Keratinocyte (primary cell): ENCODE measurements around the gene SNRPA1. TPM values are rescaled to one million over a fixed set of nuclear protein-coding genes. Genes with fewer than 3 reads are reported as not detected.

Experiments used
- DNase-seq: peaks from one replicate; pipeline ENCODE4 v3.0.0-alpha.2; 2011; ENCODE audit warnings: low read depth, missing footprints, low spot score
- FAIRE-seq: peaks from 2 replicates; lab custom pipeline; 2011; peaks lifted over from hg19 to GRCh38; lab: Jason Lieb, UNC
- H2AFZ ChIP-seq: 2 replicates; pipeline ENCODE4 v1.6.0; 2012; ENCODE audit warnings: low read length, control low read depth, inconsistent platforms; ENCODE audit not compliant: control insufficient read depth
- H3K27ac ChIP-seq: 2 replicates; pipeline ENCODE4 v1.5.1; 2011; ENCODE audit warnings: low read length; ENCODE audit not compliant: control insufficient read depth, insufficient read depth
- H3K27me3 ChIP-seq: 3 replicates; pipeline ENCODE4 v1.6.0; 2011; ENCODE audit warnings: low read length; ENCODE audit not compliant: control insufficient read depth, insufficient read depth; ENCODE audit errors: extremely low read depth
- H3K36me3 ChIP-seq, 2 experiments: 2 replicates in 1 of 2; 3 replicates in 1 of 2; pipeline ENCODE4 v1.5.1; 2011; ENCODE audit warnings: low read length in 2 of 2, mild to moderate bottlenecking in 1 of 2; ENCODE audit not compliant: control insufficient read depth in 2 of 2, insufficient read depth in 2 of 2; ENCODE audit errors: extremely low read depth in 1 of 2
- H3K4me1 ChIP-seq: 3 replicates; pipeline ENCODE4 v1.5.1; 2011; ENCODE audit warnings: low read length; ENCODE audit not compliant: control insufficient read depth, insufficient read depth; ENCODE audit errors: extremely low read depth
- H3K4me2 ChIP-seq: 3 replicates; pipeline ENCODE4 v1.6.0; 2011; ENCODE audit warnings: low read depth, low read length; ENCODE audit not compliant: control insufficient read depth, insufficient read depth; ENCODE audit errors: extremely low read depth
- H3K4me3 ChIP-seq, 3 experiments: fragments of 200-600 bp in 1 of 3; sonication (generic) in 1 of 3; 2 replicates in 2 of 3; 3 replicates in 1 of 3; pipeline ENCODE4 v1.5.1; 2011 to 2016; ENCODE audit warnings: low read length in 3 of 3, mild to moderate bottlenecking in 3 of 3, control low read depth in 2 of 3, inconsistent platforms in 1 of 3, low read depth in 1 of 3, mixed read lengths in 1 of 3, mixed run types in 1 of 3, moderate library complexity in 1 of 3; ENCODE audit not compliant: control insufficient read depth in 2 of 3, insufficient read depth in 2 of 3; ENCODE audit errors: extremely low read depth in 1 of 3
- H3K79me2 ChIP-seq: 2 replicates; pipeline ENCODE4 v1.6.0; 2012; ENCODE audit warnings: low read length; ENCODE audit not compliant: control insufficient read depth, insufficient read depth
- H3K9ac ChIP-seq: 3 replicates; pipeline ENCODE4 v1.6.0; 2011; ENCODE audit warnings: low read length; ENCODE audit not compliant: control insufficient read depth, insufficient read depth; ENCODE audit errors: extremely low read depth
- H3K9me1 ChIP-seq: 3 replicates; pipeline ENCODE4 v1.6.0; 2011; ENCODE audit warnings: low read length; ENCODE audit not compliant: control insufficient read depth, insufficient read depth; ENCODE audit errors: extremely low read depth
- H3K9me3 ChIP-seq: 2 replicates; pipeline ENCODE4 v1.5.1; 2012; ENCODE audit warnings: low read depth, low read length; ENCODE audit not compliant: control insufficient read depth
- H4K20me1 ChIP-seq: 3 replicates; pipeline ENCODE4 v1.6.0; 2011; ENCODE audit warnings: low read length; ENCODE audit not compliant: control insufficient read depth, insufficient read depth; ENCODE audit errors: extremely low read depth
- CTCF ChIP-seq, 3 experiments: IDR thresholded peaks in 1 of 3; conservative IDR thresholded peaks in 1 of 3; optimal IDR thresholded peaks in 1 of 3; 2 replicates in 2 of 3; 3 replicates in 1 of 3; pipeline versions ENCODE3 to v1.5.1; 2011; ENCODE audit warnings: low read length in 3 of 3, mild to moderate bottlenecking in 3 of 3, moderate library complexity in 2 of 3, control low read depth in 1 of 3, inconsistent platforms in 1 of 3; ENCODE audit not compliant: insufficient read depth in 2 of 3; ENCODE audit errors: extremely low read depth in 1 of 3
- EZH2 ChIP-seq: IDR thresholded peaks from one replicate; pipeline ENCODE4 v1.6.1; 2012; ENCODE audit warnings: inconsistent platforms, mild to moderate bottlenecking, low read length, moderate library complexity
- dilution Hi-C: fragments of 300-500 bp; cut with MboI; formaldehyde crosslinking; loops from one replicate; pipeline ENCODE4 v1.7.0; 2020; ENCODE audit warnings: low sequenced_read_pairs; ENCODE audit not compliant: extremely low pct_ligation_motif_present
- polyA plus RNA-seq, 5 experiments: library from polyadenylated mRNA; depleted of rRNA in 3 of 5; stranded (reverse) in 3 of 5; stranded (forward) in 1 of 5; unstranded in 1 of 5; fragments of >200 nt; gene quantifications; 1 replicate in 1 of 5; 2 replicates in 3 of 5; 3 replicates in 1 of 5; pipeline versions ENCODE4 v1.2.1 to v1.2.3, GENCODE V29; 2011 to 2012; ENCODE audit warnings: missing spikeins in 2 of 5, low read depth in 1 of 5, low replicate concordance in 1 of 5

The SNRPA1 gene
- polyA plus RNA-seq, 1 donor (not counting 4 experiments of a cell fraction or from before 2014, with no cell fraction given) = 106 TPM

GRCh38 chr15:101266034-101266433, 29.0 kb downstream of the SNRPA1 start:
- DNase-seq = no peak
- TF ChIP-seq EZH2 (no peak), CTCF (optimal IDR thresholded peaks at IDR 0.05 in 1 of 3, IDR thresholded peaks at IDR 0.05 in 1 of 3, conservative IDR thresholded peaks at IDR 0.05 in 1 of 3; ENCODE audit: extremely low read depth in 1 of 3, insufficient read depth in 2 of 3, low read length in 3 of 3) (no peak)
- Histone ChIP-seq H3K36me3 (peaks cover 4 to 19% of the 10 kb centered on the region in 2 experiments), H3K9me1 (no peaks in the 10 kb centered on the region), H3K27me3 (no peaks in the 10 kb centered on the region), H3K4me2 (no peak overlapping the region), H4K20me1 (peaks cover 4% of the 10 kb centered on the region), H3K9ac (no peak overlapping the region), H3K27ac (no peak overlapping the region), H2AFZ (no peak overlapping the region), H3K79me2 (no peaks in the 10 kb centered on the region), H3K9me3 (no peaks in the 10 kb centered on the region), H3K4me1 (no peaks in the 10 kb centered on the region), H3K4me3 (no peak overlapping the region)
- dilution Hi-C loops = no loop called here
- no peak for FAIRE-seq

- no peak overlapping the region for H3K27ac ChIP-seq
- no peak overlapping the region for H3K4me2 ChIP-seq
- no peak overlapping the region for H2AFZ ChIP-seq
- H3K4me3 ChIP-seq = no peak overlapping the region
- no peaks in the 10 kb centered on the region for H3K27me3 ChIP-seq
- no peaks in the 10 kb centered on the region for H3K9me3 ChIP-seq
- DNase-seq (no peak), FAIRE-seq (no peak)
- no peak overlapping the region for H3K9ac ChIP-seq
- TF ChIP-seq EZH2 = no peak
- TF ChIP-seq CTCF (optimal IDR thresholded peaks at IDR 0.05 in 1 of 3, IDR thresholded peaks at IDR 0.05 in 1 of 3, conservative IDR thresholded peaks at IDR 0.05 in 1 of 3; ENCODE audit: extremely low read depth in 1 of 3, insufficient read depth in 2 of 3, low read length in 3 of 3) = no peak
- no peaks in the 10 kb centered on the region for H3K79me2 ChIP-seq
- peaks cover 4% of the 10 kb centered on the region for H4K20me1 ChIP-seq
- peaks cover 2 to 12% of the 10 kb centered on the region in 2 experiments for H3K36me3 ChIP-seq
- H3K9me1 ChIP-seq = no peaks in the 10 kb centered on the region
- no peaks in the 10 kb centered on the region for H3K4me1 ChIP-seq
- dilution Hi-C loops = no loop called here
These were observed 30.0 kb downstream of the SNRPA1 start for GRCh38 chr15:101264911-101265641.
